ENCODE measurements around the gene ATE1. TPM values are rescaled to one million over a fixed set of nuclear protein-coding genes. Genes with fewer than 3 reads are reported as not detected.

ATE1 gene
- total RNA-seq, 3 donors from 2014 or later (not counting 1 experiment from before 2014, with no cell fraction given) = 30.4 to 40.6 (median 30.5) TPM

DNA sequence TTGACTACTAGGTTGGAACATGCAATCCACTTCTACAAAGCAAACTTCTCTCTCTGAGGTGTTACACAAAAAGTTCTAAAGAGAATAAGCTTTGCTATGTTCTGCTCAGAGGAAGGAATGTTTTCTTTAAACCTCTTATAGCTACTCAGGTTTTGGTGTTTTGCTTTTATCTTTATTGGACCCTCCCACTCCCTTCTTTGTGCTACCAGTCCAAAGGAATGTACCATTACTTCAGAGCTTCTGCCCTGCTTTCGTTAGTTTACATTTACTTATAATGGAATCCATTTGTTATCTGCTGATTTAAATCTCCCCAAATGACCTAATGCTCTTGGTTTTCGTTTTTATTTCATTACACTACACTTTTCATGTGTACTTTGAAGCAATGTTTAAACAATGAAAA is 154.9 kb downstream of the ATE1 start:
- Histone ChIP-seq H3K4me1 (ENCODE audit: control insufficient read depth, insufficient read depth, low read length) (no peaks in the 10 kb centered on the region), H3K36me3 (ENCODE audit: control insufficient read depth, insufficient read depth, low read length) (no peaks in the 10 kb centered on the region), H3K4me3 (ENCODE audit: low read length) (no peak overlapping the region), H3K27ac (ENCODE audit: low read length) (no peak overlapping the region), H3K9me3 (ENCODE audit: control insufficient read depth, insufficient read depth, low read length) (no peaks in the 10 kb centered on the region), H3K27me3 (ENCODE audit: control insufficient read depth, insufficient read depth, low read length) (no peaks in the 10 kb centered on the region)
- ATAC-seq = no peak
- Mint-ChIP-seq H3K36me3 (no peaks in the 10 kb centered on the region), H3K4me1 (peaks cover 0 to 6% of the 10 kb centered on the region in 2 donors), H3K27ac (no peak overlapping the region), H3K4me3 (no peak overlapping the region), H3K9me3 (no peaks in the 10 kb centered on the region), H3K27me3 (ENCODE audit: low read depth in 2 of 2) (no peaks in the 10 kb centered on the region)
- intact Hi-C loops (cut with micrococcal nuclease) = no loop called here
- 100% methylated on average over 1 of the region's 2 CpGs for WGBS (ENCODE audit: insufficient coverage)
- DNase-seq = no peak
- no peak for TF ChIP-seq CTCF (IDR thresholded peaks at IDR 0.05)

DNA sequence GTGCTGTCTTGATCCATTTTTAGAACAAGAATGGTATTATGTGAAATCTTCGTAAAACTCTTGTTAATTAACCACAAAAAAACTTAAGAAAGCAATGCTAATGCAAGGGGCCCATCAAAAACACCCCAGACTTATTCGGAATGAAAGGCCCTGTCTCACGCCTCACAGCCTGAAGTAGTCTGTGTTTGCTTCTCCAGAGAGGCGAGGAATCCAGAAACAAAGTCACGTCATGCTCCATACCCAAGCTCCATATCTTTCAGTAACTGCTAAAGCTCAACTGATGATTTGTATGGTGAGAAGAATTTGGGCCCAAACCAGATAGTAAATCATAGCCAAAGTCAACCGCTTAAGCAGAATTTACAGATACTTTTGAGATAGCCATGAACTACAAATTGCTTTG is 155.4 kb downstream of the ATE1 start:
- no peaks in the 10 kb centered on the region for H3K27me3 Mint-ChIP-seq (ENCODE audit: low read depth in 2 of 2)
- no peaks in the 10 kb centered on the region for H3K36me3 ChIP-seq (ENCODE audit: control insufficient read depth, insufficient read depth, low read length)
- TF ChIP-seq CTCF (IDR thresholded peaks at IDR 0.05) = no peak
- no peaks in the 10 kb centered on the region for H3K27me3 ChIP-seq (ENCODE audit: control insufficient read depth, insufficient read depth, low read length)
- no peaks in the 10 kb centered on the region for H3K36me3 Mint-ChIP-seq
- H3K4me3 Mint-ChIP-seq = no peak overlapping the region
- intact Hi-C loops (cut with micrococcal nuclease) = no loop called here
- H3K27ac ChIP-seq (ENCODE audit: low read length) = no peak overlapping the region
- peaks cover 0 to 6% of the 10 kb centered on the region in 2 donors for H3K4me1 Mint-ChIP-seq
- no peaks in the 10 kb centered on the region for H3K4me1 ChIP-seq (ENCODE audit: control insufficient read depth, insufficient read depth, low read length)
- no peak for DNase-seq
- no peak overlapping the region for H3K27ac Mint-ChIP-seq
- no peak overlapping the region for H3K4me3 ChIP-seq (ENCODE audit: low read length)
- H3K9me3 Mint-ChIP-seq = no peaks in the 10 kb centered on the region
- WGBS (ENCODE audit: insufficient coverage) = 93% methylated on average over 4 of the region's 6 CpGs
- no peak for ATAC-seq
- H3K9me3 ChIP-seq (ENCODE audit: control insufficient read depth, insufficient read depth, low read length) = no peaks in the 10 kb centered on the region

DNA sequence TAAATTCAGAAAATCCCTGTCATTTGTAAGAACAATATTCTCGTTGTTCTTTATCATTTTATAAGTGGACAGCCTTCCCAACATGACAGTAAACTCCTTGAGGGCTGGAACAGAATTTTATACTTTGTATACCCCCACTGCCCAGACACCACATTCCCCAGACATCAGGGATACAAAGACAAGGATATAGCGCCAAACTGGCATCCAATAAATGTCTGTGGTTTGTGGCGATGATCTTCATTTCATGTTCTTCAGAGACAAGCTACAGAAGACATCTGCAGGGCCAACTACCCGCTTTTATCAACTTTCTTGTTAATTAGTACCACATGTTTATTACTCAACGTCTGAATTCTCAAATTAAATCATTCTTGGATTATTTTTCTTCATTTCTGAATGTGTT is 155.9 kb downstream of the ATE1 start:
- Histone ChIP-seq H3K27ac (ENCODE audit: low read length) (no peak overlapping the region), H3K4me1 (ENCODE audit: control insufficient read depth, insufficient read depth, low read length) (no peaks in the 10 kb centered on the region), H3K27me3 (ENCODE audit: control insufficient read depth, insufficient read depth, low read length) (no peaks in the 10 kb centered on the region), H3K36me3 (ENCODE audit: control insufficient read depth, insufficient read depth, low read length) (no peaks in the 10 kb centered on the region), H3K9me3 (ENCODE audit: control insufficient read depth, insufficient read depth, low read length) (no peaks in the 10 kb centered on the region), H3K4me3 (ENCODE audit: low read length) (no peak overlapping the region)
- H3K36me3 Mint-ChIP-seq = peaks cover 3% of the 10 kb centered on the region
- intact Hi-C loops (cut with micrococcal nuclease) = no loop called here
- no peaks in the 10 kb centered on the region for H3K9me3 Mint-ChIP-seq
- no peaks in the 10 kb centered on the region for H3K27me3 Mint-ChIP-seq (ENCODE audit: low read depth in 2 of 2)
- H3K4me3 Mint-ChIP-seq = no peak overlapping the region
- peaks cover 0 to 6% of the 10 kb centered on the region in 2 donors for H3K4me1 Mint-ChIP-seq
- H3K27ac Mint-ChIP-seq = no peak overlapping the region
- WGBS (ENCODE audit: insufficient coverage) = 96% methylated on average over 4 of the region's 5 CpGs
- no peak for TF ChIP-seq CTCF (IDR thresholded peaks at IDR 0.05)
- ATAC-seq = no peak
- DNase-seq = no peak

DNA sequence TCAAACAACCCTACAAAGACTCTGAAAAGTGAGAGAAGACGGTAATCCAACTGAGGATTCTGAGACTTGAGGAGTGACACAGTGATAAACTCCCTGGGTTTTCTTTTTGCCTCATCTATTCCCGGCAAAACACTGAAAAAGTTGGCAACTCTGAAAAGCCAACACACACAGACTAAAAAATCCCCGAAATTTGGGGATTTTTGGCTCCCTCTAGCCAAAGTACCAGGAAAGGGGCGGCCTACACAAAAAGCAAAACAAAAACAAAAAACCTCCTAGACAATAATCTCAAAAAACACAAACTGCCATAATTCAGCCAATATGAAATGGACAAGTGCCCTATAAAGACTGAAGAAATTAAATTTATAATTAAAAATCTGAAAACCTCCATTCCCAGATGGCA is 161.4 kb downstream of the ATE1 start:
- ATAC-seq (no peak), DNase-seq (no peak)
- Histone ChIP-seq H3K27ac (ENCODE audit: low read length) (no peak overlapping the region), H3K36me3 (ENCODE audit: control insufficient read depth, insufficient read depth, low read length) (no peaks in the 10 kb centered on the region), H3K4me1 (ENCODE audit: control insufficient read depth, insufficient read depth, low read length) (no peaks in the 10 kb centered on the region), H3K27me3 (ENCODE audit: control insufficient read depth, insufficient read depth, low read length) (no peaks in the 10 kb centered on the region), H3K9me3 (ENCODE audit: control insufficient read depth, insufficient read depth, low read length) (no peaks in the 10 kb centered on the region), H3K4me3 (ENCODE audit: low read length) (no peak overlapping the region)
- WGBS (ENCODE audit: insufficient coverage) = 65% methylated on average over 3 of the region's 4 CpGs
- peaks cover 13% of the 10 kb centered on the region for H3K36me3 Mint-ChIP-seq
- no peak overlapping the region for H3K4me3 Mint-ChIP-seq
- intact Hi-C loops (cut with micrococcal nuclease) = no loop called here
- peaks cover 0 to 13% of the 10 kb centered on the region in 2 donors for H3K4me1 Mint-ChIP-seq
- H3K27ac Mint-ChIP-seq = no peak overlapping the region
- H3K27me3 Mint-ChIP-seq (ENCODE audit: low read depth in 2 of 2) = no peaks in the 10 kb centered on the region
- H3K9me3 Mint-ChIP-seq = peaks cover 0 to 3% of the 10 kb centered on the region in 2 donors
- no peak for TF ChIP-seq CTCF (IDR thresholded peaks at IDR 0.05)
